22Rv1 (cell line): Measurements from ENCODE around the gene HSPA9.

Source experiments
- H3K27ac ChIP-seq: fragments of 450-650 bp; 2 replicates; pipeline ENCODE4 v1.5.1; 2017
- ZFX ChIP-seq: fragments of 450-650 bp; IDR thresholded peaks from 2 replicates; pipeline ENCODE4 v1.6.1; 2017; ENCODE audit warnings: antibody characterized with exemption, borderline replicate concordance
- TF ChIP-seq, protein P1 (sequence below): fragments of 450-650 bp; IDR thresholded peaks from 2 replicates; pipeline ENCODE4 v1.5.1; 2017; ENCODE audit warnings: mild to moderate bottlenecking

HSPA9 gene

DNA sequence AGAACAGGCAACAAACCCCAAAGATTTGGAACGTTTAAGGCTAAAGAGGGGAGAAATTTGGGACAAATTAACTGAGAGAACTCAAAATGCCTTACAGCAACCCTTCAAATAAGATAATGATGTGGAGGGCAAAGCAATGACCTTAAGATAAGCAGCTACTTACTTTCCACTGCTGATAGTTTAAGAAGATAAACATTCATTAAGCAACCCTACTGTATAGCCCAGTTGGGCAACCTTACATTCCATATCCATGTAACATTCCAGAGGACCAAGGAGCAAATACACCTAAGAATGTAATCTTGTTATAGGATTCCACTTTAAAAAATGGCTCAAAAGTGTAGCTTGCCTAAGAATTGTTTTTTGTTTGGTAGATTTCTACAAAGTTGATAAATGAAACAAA lies 47.0 kb downstream of the HSPA9 start:
- no peak for TF ChIP-seq ZFX
- TF ChIP-seq, protein P1, sequence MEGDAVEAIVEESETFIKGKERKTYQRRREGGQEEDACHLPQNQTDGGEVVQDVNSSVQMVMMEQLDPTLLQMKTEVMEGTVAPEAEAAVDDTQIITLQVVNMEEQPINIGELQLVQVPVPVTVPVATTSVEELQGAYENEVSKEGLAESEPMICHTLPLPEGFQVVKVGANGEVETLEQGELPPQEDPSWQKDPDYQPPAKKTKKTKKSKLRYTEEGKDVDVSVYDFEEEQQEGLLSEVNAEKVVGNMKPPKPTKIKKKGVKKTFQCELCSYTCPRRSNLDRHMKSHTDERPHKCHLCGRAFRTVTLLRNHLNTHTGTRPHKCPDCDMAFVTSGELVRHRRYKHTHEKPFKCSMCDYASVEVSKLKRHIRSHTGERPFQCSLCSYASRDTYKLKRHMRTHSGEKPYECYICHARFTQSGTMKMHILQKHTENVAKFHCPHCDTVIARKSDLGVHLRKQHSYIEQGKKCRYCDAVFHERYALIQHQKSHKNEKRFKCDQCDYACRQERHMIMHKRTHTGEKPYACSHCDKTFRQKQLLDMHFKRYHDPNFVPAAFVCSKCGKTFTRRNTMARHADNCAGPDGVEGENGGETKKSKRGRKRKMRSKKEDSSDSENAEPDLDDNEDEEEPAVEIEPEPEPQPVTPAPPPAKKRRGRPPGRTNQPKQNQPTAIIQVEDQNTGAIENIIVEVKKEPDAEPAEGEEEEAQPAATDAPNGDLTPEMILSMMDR, result no peak
- H3K27ac ChIP-seq, result peak overlapping the region; percentile 45

DNA sequence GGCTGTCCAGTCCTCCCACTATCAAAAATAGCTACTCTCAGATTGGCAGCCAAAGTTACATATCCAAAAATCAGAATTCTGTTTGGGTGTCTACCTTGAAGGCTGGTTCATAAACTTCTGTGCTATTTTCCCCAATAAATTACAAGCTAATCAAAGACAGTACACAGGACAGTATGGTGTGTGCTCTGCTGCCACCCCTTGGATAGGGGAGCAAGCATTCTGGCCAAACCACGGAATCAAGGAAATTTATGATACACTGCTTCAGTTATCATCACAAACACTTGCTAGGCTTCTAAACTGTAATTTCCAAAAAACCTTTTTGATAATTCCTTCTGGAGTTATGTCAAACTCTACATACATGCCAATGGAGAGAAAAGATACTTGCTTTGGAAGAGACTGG lies 48.0 kb downstream of the HSPA9 start:
- no peak overlapping the region for H3K27ac ChIP-seq
- TF ChIP-seq ZFX, result no peak
- TF ChIP-seq, protein P1, result no peak; the same call in 1 of the 2 replicates

DNA sequence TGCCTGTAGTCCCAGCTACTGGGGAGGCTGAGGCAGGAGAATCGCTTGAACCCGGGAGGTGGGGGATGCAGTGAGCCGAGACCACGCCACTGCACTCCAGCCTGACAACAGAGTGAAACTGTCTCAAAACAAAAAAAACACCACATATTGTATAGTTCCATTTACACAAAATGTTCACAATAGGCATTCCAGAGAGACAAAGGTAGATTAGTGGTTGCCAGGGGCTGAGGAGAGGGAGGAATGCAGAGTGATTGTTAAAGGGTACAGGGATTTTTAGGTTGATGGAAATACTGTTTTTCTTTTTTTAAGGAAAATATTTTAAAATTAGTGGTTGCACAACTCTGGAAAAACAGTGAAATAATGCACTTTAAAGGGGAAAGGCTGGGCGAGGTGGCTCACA lies 51.8 kb downstream of the HSPA9 start:
- TF ChIP-seq ZFX, result no peak
- TF ChIP-seq, protein P1, result no peak
- H3K27ac ChIP-seq, result no peak overlapping the region

DNA sequence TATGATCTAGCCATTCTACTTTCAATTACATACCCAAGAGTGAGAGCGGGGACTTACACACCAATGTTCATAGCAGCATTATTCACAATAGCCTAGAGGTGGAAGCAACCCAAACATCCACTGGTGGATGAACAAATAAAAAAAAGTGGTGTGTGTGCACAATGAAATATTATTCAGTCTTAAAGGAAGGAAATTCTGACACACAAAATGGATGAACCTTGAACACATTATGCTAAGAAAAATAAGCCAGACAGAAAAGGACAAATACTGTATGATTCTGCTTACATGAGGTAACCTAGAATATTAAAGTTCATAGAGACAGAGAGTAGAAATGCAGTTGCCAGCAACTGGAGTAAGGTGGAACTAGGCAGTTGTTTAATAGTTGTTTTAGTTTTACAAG lies 54.2 kb downstream of the HSPA9 start:
- H3K27ac ChIP-seq, result no peak overlapping the region
- TF ChIP-seq, protein P1, result no peak
- no peak for TF ChIP-seq ZFX

DNA sequence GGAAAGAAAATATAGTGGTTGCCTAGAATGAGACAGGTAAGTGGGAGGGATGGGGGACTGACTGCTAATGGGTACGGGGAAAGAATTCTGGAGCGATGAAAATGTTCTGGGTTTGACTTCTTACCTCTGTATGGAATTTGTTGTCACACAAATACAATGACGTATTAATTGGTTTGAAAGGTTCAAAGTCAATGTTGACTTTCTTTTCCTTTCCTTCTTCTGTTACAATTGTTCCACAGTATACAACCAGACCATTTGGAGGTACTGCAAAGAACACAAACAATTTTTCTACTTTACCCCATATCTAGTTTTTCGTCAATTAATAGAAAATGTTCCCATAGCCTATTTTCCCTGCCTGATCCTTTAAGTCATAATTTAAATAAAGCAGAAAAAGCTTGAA lies 57.8 kb downstream of the HSPA9 start:
- TF ChIP-seq, protein P1, result no peak
- TF ChIP-seq ZFX, result no peak
- no peak overlapping the region for H3K27ac ChIP-seq

DNA sequence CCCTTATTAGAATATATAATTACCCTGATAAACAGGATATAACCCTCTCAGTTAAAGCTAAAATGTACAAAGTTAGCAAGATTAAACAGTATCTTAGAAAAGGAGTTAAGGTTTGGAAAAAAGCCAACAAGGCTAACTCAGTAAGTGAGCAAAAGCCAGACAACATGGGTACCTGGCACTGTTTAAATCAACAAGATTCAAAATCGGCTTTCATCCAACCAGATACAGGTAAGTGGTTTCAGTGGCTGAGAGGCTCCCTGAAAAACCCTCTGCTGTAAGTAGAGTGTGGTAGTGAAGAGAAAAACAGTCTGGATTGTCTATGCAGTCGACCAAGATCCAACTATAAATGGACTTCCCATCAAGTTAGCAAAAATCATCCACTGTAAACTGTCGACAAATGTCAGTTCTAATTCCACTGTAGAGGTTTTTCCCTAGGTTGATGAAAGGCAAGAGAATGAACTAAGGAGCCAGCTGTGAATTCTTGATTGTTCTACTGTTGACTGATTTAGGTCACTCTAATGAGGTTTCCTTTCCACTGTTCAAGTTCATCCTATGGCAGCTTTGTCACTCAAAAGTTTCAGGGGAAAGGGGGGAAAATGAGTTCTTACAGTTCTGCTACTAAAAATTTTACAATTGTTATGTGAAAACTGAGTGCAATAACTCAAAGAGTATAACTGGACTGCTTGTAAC lies 59.5 kb downstream of the HSPA9 start:
- no peak overlapping the region for H3K27ac ChIP-seq
- TF ChIP-seq, protein P1, result no peak
- no peak for TF ChIP-seq ZFX

DNA sequence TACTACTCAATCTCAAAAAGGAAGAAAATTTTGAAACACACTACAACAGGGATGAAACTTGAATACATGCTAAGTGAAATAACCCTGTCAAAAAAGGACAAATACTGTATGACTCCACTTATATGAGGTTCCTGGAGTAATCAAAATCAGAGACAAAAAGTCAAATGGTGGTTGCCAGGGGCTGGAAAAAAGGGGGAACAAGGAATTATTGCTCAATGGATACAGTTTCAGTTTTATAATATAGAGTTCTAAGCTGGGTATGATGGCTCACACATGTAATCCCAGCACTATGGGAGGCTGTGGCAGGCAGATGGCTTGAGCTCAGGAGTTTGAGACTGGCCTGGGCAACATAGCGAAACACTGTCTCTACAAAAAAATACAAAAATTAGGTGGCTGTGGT lies 61.2 kb downstream of the HSPA9 start:
- TF ChIP-seq, protein P1, result no peak
- TF ChIP-seq ZFX, result no peak
- H3K27ac ChIP-seq, result no peak overlapping the region
